ENCODE results near the gene ANO8. TPM values are rescaled to one million over a fixed set of nuclear protein-coding genes. Genes with fewer than 3 reads are reported as not detected.
A peak's percentile ranks its signal among the peaks of the same experiment; 100 is the strongest.

ANO8 gene
- total and polyA plus RNA-seq, 2 of the 13 experiments (the other 11 are each of a cell fraction or from before 2014, with no cell fraction given) = 1.8 to 3.5 TPM

- no peak for TF ChIP-seq PHB2 (IDR thresholded peaks at IDR 0.05; ENCODE audit: partially characterized antibody)
- no peak for TF ChIP-seq PLRG1 (conservative IDR thresholded peaks at IDR 0.05)
- TF ChIP-seq EEA1 (CRISPR knock-in tag; IDR thresholded peaks at IDR 0.05; ENCODE audit: borderline replicate concordance) = peak; percentile 52; the same call in 1 of the 2 replicates
- peak; percentile 43; the same call in 1 of the 2 replicates for TF ChIP-seq E2F5 (CRISPR knock-in tag; conservative IDR thresholded peaks at IDR 0.05)
- peak; percentile 89 for TF ChIP-seq DBP (CRISPR knock-in tag; IDR thresholded peaks at IDR 0.05; ENCODE audit: not compliant biosample characterization)
- TF ChIP-seq ZNF761 (CRISPR knock-in tag; conservative IDR thresholded peaks at IDR 0.05) = 0 out of 2 replicates have a peak, but pooled peaks have one; percentile 57
- TF ChIP-seq ZFY (CRISPR knock-in tag; IDR thresholded peaks at IDR 0.05) = peak; percentile 92
- TF ChIP-seq ZNF335 (CRISPR knock-in tag; IDR thresholded peaks at IDR 0.05) = peak; percentile 86
- TF ChIP-seq BCLAF1 (IDR thresholded peaks at IDR 0.05) = no peak
- TF ChIP-seq THRA (CRISPR knock-in tag; IDR thresholded peaks at IDR 0.05; ENCODE audit: borderline replicate concordance) = no peak; the same call in 1 of the 2 replicates
- TF ChIP-seq ZNF564 (CRISPR knock-in tag; IDR thresholded peaks at IDR 0.05) = no peak
- TF ChIP-seq NR2F2 (IDR thresholded peaks at IDR 0.05; ENCODE audit: borderline replicate concordance, low read depth) = no peak
- TF ChIP-seq ISL2 (CRISPR knock-in tag; IDR thresholded peaks at IDR 0.05) = peak; percentile 21; the same call in 1 of the 2 replicates
- no peak for TF ChIP-seq TAF15 (IDR thresholded peaks at IDR 0.05; ENCODE audit: low read depth, low read length, poor library complexity, severe bottlenecking)
- 0 out of 2 replicates have a peak, but pooled peaks have one; percentile 67 for TF ChIP-seq ZNF580 (CRISPR knock-in tag; IDR thresholded peaks at IDR 0.05; ENCODE audit: borderline replicate concordance, low read depth)
- TF ChIP-seq DMAP1 (CRISPR knock-in tag; IDR thresholded peaks at IDR 0.05) = peak; percentile 86
- no peak for TF ChIP-seq ZC3H13 (CRISPR knock-in tag; IDR thresholded peaks at IDR 0.05)
- no peak for TF ChIP-seq HMG20A (CRISPR knock-in tag; IDR thresholded peaks at IDR 0.05; ENCODE audit: borderline replicate concordance)
- 0 out of 2 replicates have a peak, but pooled peaks have one; percentile 33 for TF ChIP-seq NR2F6 (IDR thresholded peaks at IDR 0.05)
- peak; percentile 49; the same call in 1 of the 2 replicates for TF ChIP-seq NR2F6 (CRISPR knock-in tag; IDR thresholded peaks at IDR 0.05)
- peak; percentile 47; the same call in 1 of the 2 replicates for TF ChIP-seq MEIS2 (CRISPR knock-in tag; IDR thresholded peaks at IDR 0.05)
- TF ChIP-seq SIX4 (CRISPR knock-in tag; IDR thresholded peaks at IDR 0.05) = no peak
- TF ChIP-seq GABPA (IDR thresholded peaks at IDR 0.05; ENCODE audit: low read depth, low read length) = no peak
- peak; percentile 70 for TF ChIP-seq GABPA (CRISPR knock-in tag; IDR thresholded peaks at IDR 0.05; ENCODE audit: low read depth)
- TF ChIP-seq GFI1 (CRISPR knock-in tag; IDR thresholded peaks at IDR 0.05; ENCODE audit: borderline replicate concordance) = 0 out of 2 replicates have a peak, but pooled peaks have one; percentile 9
- peak; percentile 71; the same call in 1 of the 2 replicates for TF ChIP-seq ELF1 (CRISPR knock-in tag; IDR thresholded peaks at IDR 0.05)
Measured at GRCh38 chr19:17305517-17306284, 29.0 kb downstream of the ANO8 start, which contains the start of gene MRPL34 (continued).
